ENCODE results near the gene NUP93.
"Not testable (repeated sequence)": the region's sequence is repeated elsewhere in the genome, so short reads cannot be mapped to it uniquely, and the experiment has no call there.

NUP93 gene

GRCh38 chr16:56777001-56777400 lies 47.1 kb downstream of the NUP93 start:
- in situ Hi-C loops (cut with HindIII; ENCODE audit: low pct_unique_long_range_greater_than_20kb, low sequenced_read_pairs) = no loop called here
- DNase-seq (ENCODE audit: low read depth in 1 of 2, low spot score in 1 of 2) = no peak
- TF ChIP-seq JUND (IDR thresholded peaks at IDR 0.05; ENCODE audit: low read depth) = no peak

- no peak for TF ChIP-seq JUND (IDR thresholded peaks at IDR 0.05; ENCODE audit: low read depth)
- in situ Hi-C loops (cut with HindIII; ENCODE audit: low pct_unique_long_range_greater_than_20kb, low sequenced_read_pairs) = no loop called here
- DNase-seq (ENCODE audit: low read depth in 1 of 2, low spot score in 1 of 2) = no peak
Measured at GRCh38 chr16:56777482-56777881, 47.6 kb downstream of the NUP93 start.

GRCh38 chr16:56779906-56780305 lies 50.0 kb downstream of the NUP93 start:
- DNase-seq (ENCODE audit: low read depth in 1 of 2, low spot score in 1 of 2) = no peak
- no peak for TF ChIP-seq JUND (IDR thresholded peaks at IDR 0.05; ENCODE audit: low read depth)
- in situ Hi-C loops (cut with HindIII; ENCODE audit: low pct_unique_long_range_greater_than_20kb, low sequenced_read_pairs) = no loop called here

GRCh38 chr16:56780646-56781045 lies 50.7 kb downstream of the NUP93 start:
- no peak for DNase-seq (ENCODE audit: low read depth in 1 of 2, low spot score in 1 of 2)
- TF ChIP-seq JUND (IDR thresholded peaks at IDR 0.05; ENCODE audit: low read depth) = no peak
- in situ Hi-C loops (cut with HindIII; ENCODE audit: low pct_unique_long_range_greater_than_20kb, low sequenced_read_pairs) = no loop called here

- no peak for DNase-seq (ENCODE audit: low read depth in 1 of 2, low spot score in 1 of 2)
- no peak for TF ChIP-seq JUND (IDR thresholded peaks at IDR 0.05; ENCODE audit: low read depth)
- in situ Hi-C loops (cut with HindIII; ENCODE audit: low pct_unique_long_range_greater_than_20kb, low sequenced_read_pairs) = no loop called here
Measured at GRCh38 chr16:56781528-56781961, 51.6 kb downstream of the NUP93 start.

GRCh38 chr16:56783344-56783743 lies 53.4 kb downstream of the NUP93 start:
- no peak for DNase-seq (ENCODE audit: low read depth in 1 of 2, low spot score in 1 of 2)
- TF ChIP-seq JUND (IDR thresholded peaks at IDR 0.05; ENCODE audit: low read depth) = no peak
- in situ Hi-C loops (cut with HindIII; ENCODE audit: low pct_unique_long_range_greater_than_20kb, low sequenced_read_pairs) = no loop called here

- TF ChIP-seq JUND (IDR thresholded peaks at IDR 0.05; ENCODE audit: low read depth) = no peak
- in situ Hi-C loops (cut with HindIII; ENCODE audit: low pct_unique_long_range_greater_than_20kb, low sequenced_read_pairs) = no loop called here
- DNase-seq (ENCODE audit: low read depth in 1 of 2, low spot score in 1 of 2) = no peak
Measured at GRCh38 chr16:56785317-56785716, 55.4 kb downstream of the NUP93 start.

- peak in 1 of 2 experiments; percentile 40 for DNase-seq (ENCODE audit: low read depth in 1 of 2, low spot score in 1 of 2)
- no peak for TF ChIP-seq JUND (IDR thresholded peaks at IDR 0.05; ENCODE audit: low read depth)
- in situ Hi-C loops (cut with HindIII; ENCODE audit: low pct_unique_long_range_greater_than_20kb, low sequenced_read_pairs) = no loop called here
Measured at GRCh38 chr16:56787167-56787566, 57.2 kb downstream of the NUP93 start.

GRCh38 chr16:56788435-56788834 lies 58.5 kb downstream of the NUP93 start:
- TF ChIP-seq JUND (IDR thresholded peaks at IDR 0.05; ENCODE audit: low read depth) = peak; percentile 9; the same call in 1 of the 2 replicates
- DNase-seq (ENCODE audit: low read depth in 1 of 2, low spot score in 1 of 2) = peak; percentile 19 to 86

GRCh38 chr16:56789360-56789759 lies 59.4 kb downstream of the NUP93 start:
- in situ Hi-C loops (cut with HindIII; ENCODE audit: low pct_unique_long_range_greater_than_20kb, low sequenced_read_pairs) = no loop called here
- peak in 1 of 2 experiments; percentile 81 for DNase-seq (ENCODE audit: low read depth in 1 of 2, low spot score in 1 of 2)
- TF ChIP-seq JUND (IDR thresholded peaks at IDR 0.05; ENCODE audit: low read depth) = no peak

More at GRCh38 chr16:56788435-56788834, 58.5 kb downstream of the NUP93 start:
- in situ Hi-C loops (cut with HindIII; ENCODE audit: low pct_unique_long_range_greater_than_20kb, low sequenced_read_pairs) = no loop called here

- in situ Hi-C loops (cut with HindIII; ENCODE audit: low pct_unique_long_range_greater_than_20kb, low sequenced_read_pairs) = no loop called here
- DNase-seq (ENCODE audit: low read depth in 1 of 2, low spot score in 1 of 2) = no peak
- TF ChIP-seq JUND (IDR thresholded peaks at IDR 0.05; ENCODE audit: low read depth) = no peak
Measured at GRCh38 chr16:56792967-56793366, 63.0 kb downstream of the NUP93 start.

GRCh38 chr16:56793492-56793891 lies 63.6 kb downstream of the NUP93 start:
- in situ Hi-C loops (cut with HindIII; ENCODE audit: low pct_unique_long_range_greater_than_20kb, low sequenced_read_pairs) = no loop called here
- no peak for TF ChIP-seq JUND (IDR thresholded peaks at IDR 0.05; ENCODE audit: low read depth)
- DNase-seq (ENCODE audit: low read depth in 1 of 2, low spot score in 1 of 2) = peak in 1 of 2 experiments; percentile 62

GRCh38 chr16:56795011-56795410 lies 65.1 kb downstream of the NUP93 start:
- DNase-seq (ENCODE audit: low read depth in 1 of 2, low spot score in 1 of 2) = no peak
- in situ Hi-C loops (cut with HindIII; ENCODE audit: low pct_unique_long_range_greater_than_20kb, low sequenced_read_pairs) = no loop called here
- no peak for TF ChIP-seq JUND (IDR thresholded peaks at IDR 0.05; ENCODE audit: low read depth)

GRCh38 chr16:56797038-56797437 lies 67.1 kb downstream of the NUP93 start:
- in situ Hi-C loops (cut with HindIII; ENCODE audit: low pct_unique_long_range_greater_than_20kb, low sequenced_read_pairs) = not testable (repeated sequence)

More at GRCh38 chr16:56797038-56797437, 67.1 kb downstream of the NUP93 start:
- DNase-seq (ENCODE audit: low read depth in 1 of 2, low spot score in 1 of 2) = not testable (repeated sequence)
